Measurements from ENCODE around the gene CNN2. TPM values are rescaled to one million over a fixed set of nuclear protein-coding genes. Genes with fewer than 3 reads are reported as not detected.

CNN2 gene
- total RNA-seq, 1 donor from 2014 or later: 226 TPM

DNA sequence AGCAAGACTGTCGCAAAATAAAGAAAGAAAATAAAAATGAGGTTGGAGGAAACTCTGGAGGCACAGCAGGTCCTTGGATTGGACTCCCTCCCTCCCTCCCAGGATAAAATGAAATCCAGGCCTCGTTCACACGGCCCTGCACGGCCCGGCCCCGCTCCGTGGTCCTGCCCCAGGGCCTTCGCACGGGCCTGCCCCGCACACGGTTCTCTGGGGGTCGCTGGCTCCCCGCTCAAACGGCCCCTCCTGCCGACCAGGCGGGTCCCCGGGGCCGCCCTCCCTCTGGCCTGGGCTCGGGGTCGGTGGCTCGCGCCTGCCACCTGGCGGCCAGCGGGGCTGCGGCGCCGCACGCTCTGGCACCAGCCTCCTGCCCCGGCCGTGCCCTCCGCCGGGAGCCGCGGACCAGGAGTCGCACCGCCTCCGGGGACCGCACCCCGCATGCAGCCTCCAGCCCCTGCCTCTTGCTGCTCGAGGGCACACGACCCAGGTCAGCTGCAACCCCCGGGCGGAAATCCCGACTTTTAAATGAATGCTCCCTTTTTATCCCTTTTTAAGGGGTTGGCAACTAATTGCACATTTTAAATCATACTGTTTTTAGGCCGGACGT is 43.7 kb upstream of the CNN2 start:
- Mint-ChIP-seq H3K9me3 (ENCODE audit: low read depth) (no peaks in the 10 kb centered on the region), H3K4me3 (ENCODE audit: low read depth) (no peak overlapping the region), H3K36me3 (ENCODE audit: insufficient read depth) (peaks cover 2% of the 10 kb centered on the region), H3K4me1 (ENCODE audit: low read depth) (peaks cover 16% of the 10 kb centered on the region), H3K27ac (no peak overlapping the region), H3K27me3 (no peaks in the 10 kb centered on the region)
- TF ChIP-seq, protein P1, sequence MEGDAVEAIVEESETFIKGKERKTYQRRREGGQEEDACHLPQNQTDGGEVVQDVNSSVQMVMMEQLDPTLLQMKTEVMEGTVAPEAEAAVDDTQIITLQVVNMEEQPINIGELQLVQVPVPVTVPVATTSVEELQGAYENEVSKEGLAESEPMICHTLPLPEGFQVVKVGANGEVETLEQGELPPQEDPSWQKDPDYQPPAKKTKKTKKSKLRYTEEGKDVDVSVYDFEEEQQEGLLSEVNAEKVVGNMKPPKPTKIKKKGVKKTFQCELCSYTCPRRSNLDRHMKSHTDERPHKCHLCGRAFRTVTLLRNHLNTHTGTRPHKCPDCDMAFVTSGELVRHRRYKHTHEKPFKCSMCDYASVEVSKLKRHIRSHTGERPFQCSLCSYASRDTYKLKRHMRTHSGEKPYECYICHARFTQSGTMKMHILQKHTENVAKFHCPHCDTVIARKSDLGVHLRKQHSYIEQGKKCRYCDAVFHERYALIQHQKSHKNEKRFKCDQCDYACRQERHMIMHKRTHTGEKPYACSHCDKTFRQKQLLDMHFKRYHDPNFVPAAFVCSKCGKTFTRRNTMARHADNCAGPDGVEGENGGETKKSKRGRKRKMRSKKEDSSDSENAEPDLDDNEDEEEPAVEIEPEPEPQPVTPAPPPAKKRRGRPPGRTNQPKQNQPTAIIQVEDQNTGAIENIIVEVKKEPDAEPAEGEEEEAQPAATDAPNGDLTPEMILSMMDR (IDR thresholded peaks at IDR 0.05; ENCODE audit: unreplicated experiment): peak; percentile 97
- DNase-seq (ENCODE audit: low spot score, unreplicated experiment): peak; percentile 86

DNA sequence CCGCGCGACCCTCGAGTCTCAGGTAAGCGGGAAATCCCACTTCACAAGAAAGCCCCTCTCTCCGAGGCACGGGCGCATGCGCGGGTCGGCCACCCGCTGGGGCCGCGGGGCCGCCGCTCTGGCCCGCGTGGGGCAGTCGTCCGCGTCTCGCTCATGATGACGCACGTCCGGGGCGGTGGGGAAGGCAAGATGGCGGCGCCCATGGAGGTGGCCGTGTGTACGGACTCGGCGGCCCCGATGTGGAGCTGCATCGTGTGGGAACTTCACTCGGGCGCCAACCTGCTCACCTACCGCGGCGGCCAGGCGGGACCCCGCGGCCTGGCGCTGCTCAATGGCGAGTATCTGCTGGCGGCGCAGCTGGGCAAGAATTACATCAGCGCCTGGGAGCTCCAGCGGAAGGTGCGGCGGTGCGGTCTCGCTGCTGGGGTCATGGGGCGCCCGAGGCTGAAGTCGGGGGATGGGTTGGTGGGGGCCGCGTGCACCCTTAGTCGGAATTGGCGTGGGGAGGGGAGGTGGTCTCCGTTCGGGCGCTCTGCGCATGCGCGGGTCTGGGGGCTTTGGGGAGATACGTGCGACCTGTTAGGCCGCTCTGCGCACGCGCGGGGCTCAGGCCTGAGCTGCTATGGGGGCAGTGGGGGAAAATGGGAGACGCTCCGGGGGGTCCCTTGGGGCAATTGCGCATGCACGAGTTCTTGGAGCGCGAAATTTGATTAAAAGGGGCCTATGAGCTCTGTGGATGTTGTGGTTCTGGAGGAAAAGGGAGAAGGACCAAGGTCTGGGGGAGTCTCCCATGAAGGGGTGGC is 42.0 kb upstream of the CNN2 start, which contains the start of gene WDR18:
Gene WDR18, plus strand, starts transcription at position 181 of the 803 bp plus-strand sequence. Its CDS starts 9 bp downstream, at position 190.
- TF ChIP-seq, protein P1 (IDR thresholded peaks at IDR 0.05; ENCODE audit: unreplicated experiment): peak; percentile 46
- H3K27ac Mint-ChIP-seq: peak within 1 kb of the TSS; percentile 98

DNA sequence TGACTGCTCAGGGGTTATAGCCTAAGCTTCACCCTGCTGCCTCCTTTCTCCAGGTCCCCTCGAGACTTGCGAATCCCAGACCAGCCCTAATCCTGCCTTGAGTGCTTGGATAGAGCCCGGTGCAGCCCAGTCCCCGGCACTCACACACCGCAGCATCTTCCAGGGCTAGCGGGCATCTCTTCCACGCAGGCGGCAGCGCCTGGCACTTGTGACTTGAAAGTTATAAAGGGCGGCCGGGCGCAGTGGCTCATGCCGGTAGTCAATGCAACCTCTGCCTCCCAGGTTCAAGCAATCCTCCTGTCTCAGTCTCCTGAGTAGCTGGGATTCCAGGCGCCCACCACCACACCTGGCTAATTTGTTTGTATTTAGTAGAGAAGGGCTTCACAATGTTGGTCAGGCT is 40.3 kb upstream of the CNN2 start:
- Mint-ChIP-seq H3K27me3 (no peaks in the 10 kb centered on the region), H3K27ac (peak overlapping the region; percentile 41), H3K4me1 (ENCODE audit: low read depth) (peaks cover 6% of the 10 kb centered on the region), H3K9me3 (ENCODE audit: low read depth) (no peaks in the 10 kb centered on the region), H3K36me3 (ENCODE audit: insufficient read depth) (peaks cover 5% of the 10 kb centered on the region), H3K4me3 (ENCODE audit: low read depth) (no peak overlapping the region)
- TF ChIP-seq, protein P1 (IDR thresholded peaks at IDR 0.05; ENCODE audit: unreplicated experiment): no peak
- DNase-seq (ENCODE audit: low spot score, unreplicated experiment): no peak

More for the DNA sequence above, 42.0 kb upstream of the CNN2 start, which contains the start of gene WDR18:
- Mint-ChIP-seq H3K36me3 (ENCODE audit: insufficient read depth) (peaks cover 2% of the 10 kb centered on the region), H3K4me3 (ENCODE audit: low read depth) (peak within 1 kb of the TSS; percentile 94), H3K27me3 (no peaks in the 10 kb centered on the region), H3K4me1 (ENCODE audit: low read depth) (peaks cover 15% of the 10 kb centered on the region), H3K9me3 (ENCODE audit: low read depth) (no peaks in the 10 kb centered on the region)
- peak; percentile 84 for DNase-seq (ENCODE audit: low spot score, unreplicated experiment)

DNA sequence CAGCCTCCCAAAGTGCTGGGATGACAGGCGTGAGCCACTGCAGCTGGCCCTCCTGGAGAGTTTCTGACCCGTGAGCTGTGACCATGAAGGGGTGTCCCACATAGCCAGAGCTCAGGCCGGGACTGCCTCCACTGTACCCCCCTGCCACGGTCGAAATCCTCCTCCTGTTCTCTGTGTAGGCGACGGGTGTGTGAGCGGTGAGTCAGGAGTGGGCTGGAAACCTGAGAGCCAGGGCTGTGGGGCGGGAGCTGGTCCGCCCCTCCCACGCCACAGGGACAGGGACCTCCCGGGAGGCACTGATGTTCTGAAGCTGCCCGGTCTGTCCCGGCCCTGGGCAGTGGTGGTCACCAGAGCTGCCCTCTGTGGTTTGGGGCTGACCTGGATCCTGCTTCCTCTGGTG is 38.3 kb upstream of the CNN2 start:
- DNase-seq (ENCODE audit: low spot score, unreplicated experiment): no peak
- Mint-ChIP-seq H3K4me1 (ENCODE audit: low read depth) (peaks cover 6% of the 10 kb centered on the region), H3K9me3 (ENCODE audit: low read depth) (no peaks in the 10 kb centered on the region), H3K4me3 (ENCODE audit: low read depth) (no peak overlapping the region), H3K27me3 (no peaks in the 10 kb centered on the region), H3K36me3 (ENCODE audit: insufficient read depth) (peaks cover 9% of the 10 kb centered on the region), H3K27ac (no peak overlapping the region)
- TF ChIP-seq, protein P1 (IDR thresholded peaks at IDR 0.05; ENCODE audit: unreplicated experiment): no peak

DNA sequence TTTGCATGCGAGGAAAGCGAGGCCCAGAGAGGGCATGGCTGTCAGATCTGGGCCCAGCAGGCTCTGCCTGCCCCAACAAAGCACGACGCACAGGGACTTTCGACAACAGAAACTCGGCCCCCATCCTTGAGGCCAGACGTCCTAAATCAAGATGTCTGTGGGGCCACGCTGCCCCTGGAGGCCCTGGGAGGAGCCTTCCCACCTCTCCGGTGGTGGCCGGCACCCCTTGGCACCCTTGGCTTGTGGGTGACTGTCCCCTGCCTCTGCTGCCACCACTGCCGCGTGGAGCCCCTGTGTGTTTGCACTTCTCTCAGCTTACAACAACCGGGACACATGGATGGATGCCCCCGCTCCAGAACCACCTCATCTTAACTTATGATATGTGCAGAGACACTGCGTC is 37.9 kb upstream of the CNN2 start:
- H3K27me3 Mint-ChIP-seq: no peaks in the 10 kb centered on the region
- H3K4me3 Mint-ChIP-seq (ENCODE audit: low read depth): no peak overlapping the region
- H3K36me3 Mint-ChIP-seq (ENCODE audit: insufficient read depth): peaks cover 9% of the 10 kb centered on the region
- TF ChIP-seq, protein P1 (IDR thresholded peaks at IDR 0.05; ENCODE audit: unreplicated experiment): no peak
- no peak overlapping the region for H3K27ac Mint-ChIP-seq
- H3K4me1 Mint-ChIP-seq (ENCODE audit: low read depth): peaks cover 6% of the 10 kb centered on the region
- no peaks in the 10 kb centered on the region for H3K9me3 Mint-ChIP-seq (ENCODE audit: low read depth)
- no peak for DNase-seq (ENCODE audit: low spot score, unreplicated experiment)
